GM19455 (cell line): ENCODE results near the gene PRKAR2B.
"Not testable (repeated sequence)": the region's sequence is repeated elsewhere in the genome, so short reads cannot be mapped to it uniquely, and the experiment has no call there.

ENCODE experiments used
- ATAC-seq: cut with Tn5 transposase; IDR thresholded peaks from one replicate; pipeline ENCODE4 v1.9.1; 2021; ENCODE audit not compliant: unreplicated experiment

The PRKAR2B gene

GRCh38 chr7:107026166-107026565 is 18.3 kb upstream of the PRKAR2B start:
- no peak for ATAC-seq

DNA sequence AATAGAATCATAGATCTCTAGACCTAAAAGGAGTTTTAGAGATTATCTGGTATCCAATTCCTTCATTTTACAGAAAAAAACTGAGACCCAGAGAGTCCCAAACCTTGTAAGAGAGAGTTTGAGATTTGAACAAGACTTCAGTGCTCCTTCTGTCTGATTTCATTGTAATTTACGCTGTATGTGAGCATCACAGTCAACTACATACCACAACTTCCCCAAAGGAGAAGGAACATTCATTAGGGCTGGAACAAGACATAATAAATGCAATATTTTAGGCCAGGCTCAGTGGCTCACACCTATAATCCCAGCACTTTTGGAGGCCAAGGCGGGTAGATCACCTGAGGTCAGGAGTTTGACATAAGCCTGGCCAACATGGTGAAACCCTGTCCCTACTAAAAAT is 17.3 kb upstream of the PRKAR2B start:
- ATAC-seq, result no peak

DNA sequence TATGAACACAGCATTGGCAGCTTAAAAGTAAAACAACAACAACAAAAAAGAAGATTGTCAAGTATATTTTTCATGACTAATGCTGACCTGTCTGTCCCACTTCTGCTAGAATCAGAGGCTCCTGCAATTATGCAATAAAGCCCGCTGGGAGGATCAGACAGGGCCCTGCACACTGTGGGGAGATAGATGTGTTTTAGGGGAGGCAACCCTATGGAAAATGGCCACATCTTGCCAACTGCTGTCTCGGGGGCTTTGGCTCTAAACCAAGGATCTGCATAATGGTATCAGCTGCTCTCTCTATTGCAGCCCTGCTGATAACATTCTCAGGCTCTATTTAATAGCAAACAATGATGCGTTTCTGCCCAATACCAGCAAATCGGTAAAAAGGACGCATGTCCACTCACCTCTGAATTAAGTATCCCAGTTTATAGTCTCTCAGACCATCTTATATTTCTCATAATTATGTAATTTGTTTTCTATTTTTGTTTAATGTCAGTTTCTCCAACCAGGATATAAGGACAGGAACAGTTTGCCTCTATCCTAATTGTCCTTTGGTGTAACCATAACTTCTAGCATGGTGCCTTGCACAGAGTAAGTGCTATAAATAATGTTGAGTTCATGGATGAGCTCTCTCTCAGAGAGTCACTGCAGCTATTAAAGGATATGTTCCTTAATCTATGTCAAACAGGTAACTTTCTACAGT is 15.3 kb upstream of the PRKAR2B start:
- no peak for ATAC-seq

- ATAC-seq, result no peak
Measured at GRCh38 chr7:107029764-107030286, 14.7 kb upstream of the PRKAR2B start.

- no peak for ATAC-seq
Measured at GRCh38 chr7:107032050-107032449, 12.5 kb upstream of the PRKAR2B start.

GRCh38 chr7:107032720-107033438 is 11.6 kb upstream of the PRKAR2B start:
- ATAC-seq, result no peak

DNA sequence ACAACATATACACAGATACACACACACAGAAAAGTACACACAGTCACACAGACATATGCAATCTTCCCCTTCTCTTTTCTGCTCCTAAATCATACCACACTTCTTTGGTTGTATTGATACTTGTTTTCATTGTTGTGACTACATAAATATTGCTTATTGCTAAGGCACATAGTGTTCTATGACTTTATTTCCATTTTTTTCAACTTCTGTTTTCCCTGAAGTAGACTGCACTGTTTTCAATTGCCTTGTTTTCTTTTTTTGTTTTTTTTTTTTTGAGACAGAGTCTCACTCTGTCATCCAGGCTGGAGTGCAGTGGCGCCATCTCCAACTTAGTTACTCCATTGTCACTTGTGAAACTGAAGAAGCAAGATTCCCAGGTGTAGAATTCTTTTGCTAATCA is 10.0 kb upstream of the PRKAR2B start:
- no peak for ATAC-seq

DNA sequence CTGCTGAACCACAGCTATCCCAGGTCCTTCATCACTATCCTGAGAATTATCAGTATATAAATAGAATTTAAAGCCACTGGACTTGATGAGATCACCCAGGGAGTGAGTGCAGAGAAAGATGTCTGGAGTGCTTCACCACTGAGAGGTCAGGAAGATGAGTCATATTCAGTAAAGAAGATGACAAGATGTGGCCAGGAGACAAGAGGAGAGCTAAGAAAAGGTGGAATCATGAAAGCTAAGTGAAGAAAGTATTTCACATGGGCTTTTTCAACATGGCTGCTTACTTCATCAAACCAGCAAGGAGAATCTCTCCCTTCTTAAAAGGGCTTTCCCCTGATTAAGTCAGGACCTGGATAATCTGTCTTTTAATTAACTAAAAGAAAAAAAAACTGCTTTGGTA is 9.1 kb upstream of the PRKAR2B start:
- ATAC-seq, result no peak

DNA sequence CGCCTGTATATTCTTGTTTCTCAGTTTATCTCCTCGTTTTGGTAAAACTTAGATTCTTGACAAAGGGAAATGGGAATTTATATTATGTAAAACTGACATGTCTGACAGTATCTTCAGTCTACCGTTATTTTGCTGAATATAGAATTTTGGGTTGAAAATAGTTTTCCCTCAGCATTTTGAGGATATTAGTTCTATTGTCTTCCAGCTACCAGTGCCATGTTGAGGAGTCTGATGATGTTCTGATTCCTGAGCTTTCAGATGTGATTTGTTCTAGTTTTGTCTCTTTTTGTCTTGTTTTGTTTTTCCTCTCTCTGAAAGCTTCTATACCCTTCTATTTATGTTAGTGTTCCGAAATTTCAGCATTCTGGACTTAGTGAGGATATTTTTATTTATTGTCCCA is 8.0 kb upstream of the PRKAR2B start:
- no peak for ATAC-seq

GRCh38 chr7:107037717-107038603 is 6.5 kb upstream of the PRKAR2B start:
- no peak for ATAC-seq

DNA sequence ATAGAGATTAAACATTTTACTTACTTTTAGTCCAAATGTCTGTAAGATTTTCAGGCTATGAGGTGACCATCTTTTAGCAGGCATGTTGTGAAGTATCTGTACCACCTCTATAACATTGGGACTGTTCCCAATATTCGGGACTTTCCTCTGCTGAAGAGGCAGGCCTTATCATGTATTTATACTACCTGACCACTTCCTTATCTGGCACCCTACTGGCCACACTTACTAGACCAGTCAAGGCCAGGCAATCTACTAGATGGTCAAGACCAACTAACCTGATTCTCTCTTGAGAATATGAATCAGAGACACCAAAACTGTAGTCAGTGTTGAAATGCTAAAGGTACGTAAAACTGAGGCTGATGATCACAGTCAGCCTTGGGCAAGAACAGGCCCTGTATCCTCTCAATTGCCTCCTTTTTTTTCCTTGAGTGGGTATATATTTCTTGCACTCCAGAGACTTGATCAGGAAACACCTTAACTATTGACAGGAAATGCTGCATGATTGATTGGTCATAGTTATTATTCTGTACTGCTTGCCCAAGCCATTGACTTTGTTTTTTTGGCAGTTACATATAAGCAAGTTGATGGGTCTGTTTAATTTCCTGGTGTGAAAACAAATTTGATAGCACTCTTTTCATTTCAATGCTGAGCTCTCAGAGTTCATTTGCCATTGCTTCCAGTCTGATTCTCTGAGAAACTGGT is 5.2 kb upstream of the PRKAR2B start:
- ATAC-seq, result no peak

DNA sequence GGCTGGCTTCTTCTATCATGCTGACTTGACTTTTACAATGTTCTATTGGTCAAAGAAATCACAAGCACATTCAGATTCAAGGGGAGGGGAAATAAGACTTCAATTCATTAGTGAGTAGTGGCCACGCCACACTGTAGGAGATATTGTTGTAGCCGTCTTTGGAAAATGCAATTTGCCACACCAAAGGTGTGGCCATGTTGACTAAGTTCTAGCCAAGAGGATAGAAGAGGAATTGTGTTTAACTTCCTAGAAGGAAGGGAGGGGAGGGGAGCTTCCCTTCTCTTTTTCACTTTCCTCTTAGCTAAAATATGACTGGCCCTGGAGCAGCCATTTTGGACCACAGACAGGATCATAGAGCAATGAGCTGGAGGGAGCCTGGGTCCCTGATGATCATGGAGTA is 3.4 kb upstream of the PRKAR2B start:
- ATAC-seq, result no peak

GRCh38 chr7:107041764-107042163 is 2.7 kb upstream of the PRKAR2B start:
- ATAC-seq, result not testable (repeated sequence)

GRCh38 chr7:107042326-107042910 is 2.1 kb upstream of the PRKAR2B start:
- ATAC-seq, result not testable (repeated sequence)

GRCh38 chr7:107043491-107043890 is 1.0 kb upstream of the PRKAR2B start:
- ATAC-seq, result no peak

- ATAC-seq, result no peak
Measured at GRCh38 chr7:107043921-107044346, 571 bp upstream of the PRKAR2B start.

DNA sequence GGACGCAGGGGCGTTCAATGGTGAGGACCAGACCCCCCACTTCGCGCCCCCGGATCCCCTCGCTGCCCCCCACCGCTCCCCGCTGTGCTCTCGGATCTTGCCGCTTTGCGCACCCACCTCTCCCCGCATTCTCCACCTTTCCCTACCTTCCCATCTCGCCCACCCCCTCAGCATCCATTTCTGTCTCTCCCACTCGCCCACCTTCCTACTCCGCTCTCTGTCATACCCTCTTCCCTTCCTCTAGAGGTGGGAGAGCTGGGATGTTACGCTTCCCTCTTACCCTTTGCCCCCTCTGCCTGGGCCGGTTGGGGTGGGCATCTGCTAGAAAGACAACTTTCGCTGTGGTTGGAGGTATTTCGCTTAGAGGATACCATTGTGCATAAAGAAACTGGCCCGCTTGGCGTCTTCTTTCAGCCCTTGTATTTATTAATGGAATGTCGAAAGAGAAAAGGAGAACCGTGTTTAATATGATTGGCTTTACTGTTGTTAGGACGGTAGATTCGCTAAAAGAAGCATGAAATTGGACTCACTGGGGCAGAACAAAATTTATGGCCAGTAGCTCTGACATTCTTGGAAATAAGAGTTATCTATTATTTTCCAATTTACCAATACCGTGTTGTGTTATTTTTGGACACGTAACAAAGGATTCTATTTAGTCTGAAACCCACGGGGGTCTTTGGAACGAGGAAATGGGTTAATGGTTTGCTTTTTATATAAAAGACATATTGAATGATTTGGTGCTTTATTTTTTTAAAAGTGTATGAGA is 873 bp downstream of the PRKAR2B start:
- no peak for ATAC-seq

DNA sequence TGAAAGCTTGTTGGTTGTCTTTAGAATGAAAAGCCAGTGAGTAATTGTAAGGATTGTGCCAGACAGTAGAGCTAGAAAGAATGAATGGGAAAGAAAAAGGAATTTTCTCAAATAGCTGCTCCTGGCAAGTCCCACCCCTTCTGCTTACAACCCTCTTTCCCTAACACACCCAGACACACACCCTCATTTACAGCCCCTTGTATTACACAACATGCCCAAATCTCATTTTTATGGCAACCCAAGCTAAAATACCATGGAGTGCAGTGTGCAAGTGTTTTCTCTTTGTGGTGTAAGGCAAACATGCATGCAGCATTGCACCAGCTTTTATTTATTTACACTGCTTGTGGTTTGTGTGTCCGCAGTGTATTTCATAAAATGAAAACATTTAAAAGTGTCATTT is 1.5 kb downstream of the PRKAR2B start:
- ATAC-seq, result no peak

DNA sequence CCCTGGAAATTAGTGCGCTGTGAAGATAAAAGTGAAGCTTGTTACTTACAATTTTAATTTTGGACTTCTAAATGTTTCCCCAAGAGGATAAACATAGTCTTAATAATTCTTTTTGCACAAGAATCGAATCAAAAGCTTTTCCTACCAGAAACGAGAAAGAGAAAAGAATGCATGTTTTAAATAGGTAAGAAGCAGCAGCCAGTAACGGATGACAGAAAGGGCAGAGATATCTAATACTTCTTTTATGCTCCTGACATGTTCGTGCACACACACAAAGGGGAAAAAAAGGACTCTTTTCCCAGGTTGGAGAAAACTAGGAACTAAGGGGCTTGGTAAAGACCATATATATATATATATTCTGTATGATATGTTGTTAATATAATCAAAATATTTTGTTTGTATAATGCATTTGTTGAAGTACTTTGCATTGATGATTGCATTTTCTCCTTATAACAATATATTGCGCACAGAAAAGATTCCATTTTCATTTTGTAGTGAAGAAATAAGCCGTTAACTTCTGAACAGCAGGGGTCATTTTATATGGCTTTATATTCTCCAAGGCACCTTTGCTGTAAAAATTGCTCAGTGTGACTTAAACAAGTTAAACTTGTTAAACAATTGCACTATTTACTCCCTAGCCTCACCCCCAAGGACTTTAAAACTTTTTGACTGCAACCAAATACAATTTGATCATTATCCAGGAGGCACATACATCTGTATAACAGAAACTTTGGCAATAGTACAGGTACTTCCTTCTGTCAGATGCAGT is 2.2 kb downstream of the PRKAR2B start:
- ATAC-seq, result no peak
